Upper lobe of right lung (tissue), 1 donor: Measurements from ENCODE around the gene ACO1. TPM values are rescaled to one million over a fixed set of nuclear protein-coding genes. Genes with fewer than 3 reads are reported as not detected.
A peak's percentile ranks its signal among the peaks of the same experiment; 100 is the strongest.

Experiments
- ATAC-seq: fragments of 200-7000 bp; cut with Tn5 transposase; one replicate; pipeline ENCODE4 v1.9.1; 2020; ENCODE audit warnings: mild to moderate bottlenecking, moderate library complexity
- DNase-seq: peaks from one replicate; pipeline ENCODE4 v3.0.0-alpha.2; 2020
- H3K27ac ChIP-seq: fragments of 200-600 bp; one replicate; pipeline ENCODE4 v1.8.0; 2022
- H3K27me3 ChIP-seq: fragments of 200-600 bp; one replicate; pipeline ENCODE4 v1.8.0; 2022; ENCODE audit warnings: mild to moderate bottlenecking
- H3K36me3 ChIP-seq: fragments of 200-600 bp; one replicate; pipeline ENCODE4 v1.8.0; 2022
- H3K4me1 ChIP-seq: fragments of 200-600 bp; one replicate; pipeline ENCODE4 v1.8.0; 2022
- H3K4me3 ChIP-seq: fragments of 200-600 bp; one replicate; pipeline ENCODE4 v1.8.0; 2022; ENCODE audit warnings: mild to moderate bottlenecking
- H3K9me3 ChIP-seq: fragments of 200-600 bp; one replicate; pipeline ENCODE4 v1.8.0; 2022
- CTCF ChIP-seq: fragments of 200-600 bp; IDR thresholded peaks from one replicate; pipeline ENCODE4 v1.8.0; 2022; ENCODE audit warnings: antibody characterized with exemption
- intact Hi-C: fragments of 100-400 bp; cut with DNase I; formaldehyde crosslinking; loops from one replicate; pipeline ENCODE4 v1.11.0; 2022
- total RNA-seq: library from RNA; stranded (reverse); fragmentation: NEBNext Ultra II Directional; extraction: Animal tissue kit (Norgen Biotek cat#: 25700); gene quantifications from one replicate; pipeline ENCODE4 v1.2.1, GENCODE V29; 2021
- donor health status: DM: no; HTN: yes; CAD: no; lungs with severe emphysema.

The ACO1 gene
- total RNA-seq, 1 donor from 2014 or later: 32.9 TPM

GRCh38 chr9:32378496-32378895 is 5.9 kb upstream of the ACO1 start:
- Histone ChIP-seq H3K9me3 (no peaks in the 10 kb centered on the region), H3K4me3 (no peak overlapping the region), H3K36me3 (no peaks in the 10 kb centered on the region), H3K4me1 (peaks cover 10% of the 10 kb centered on the region), H3K27me3 (no peaks in the 10 kb centered on the region), H3K27ac (no peak overlapping the region)
- DNase-seq (no peak), ATAC-seq (peak; percentile 88)
- peak; percentile 83 for TF ChIP-seq CTCF
- intact Hi-C loops: loop anchor here (5.0 to 10.0 kb wide), 2 partner anchors 204 to 596 kb away; no protein-coding TSS in a partner anchor

- no peaks in the 10 kb centered on the region for H3K9me3 ChIP-seq
- intact Hi-C loops: loop anchor here (5.0 to 10.0 kb wide), 2 partner anchors 203 to 596 kb away; no protein-coding TSS in a partner anchor
- H3K4me1 ChIP-seq: peaks cover 13% of the 10 kb centered on the region
- H3K27ac ChIP-seq: no peak overlapping the region
- H3K4me3 ChIP-seq: no peak overlapping the region
- H3K36me3 ChIP-seq: no peaks in the 10 kb centered on the region
- peak; percentile 82 for TF ChIP-seq CTCF
- no peaks in the 10 kb centered on the region for H3K27me3 ChIP-seq
- ATAC-seq (peak; percentile 90), DNase-seq (no peak)
These were observed 5.3 kb upstream of the ACO1 start for GRCh38 chr9:32378993-32379729.

- no peak for DNase-seq
- Histone ChIP-seq H3K27ac (no peak overlapping the region), H3K36me3 (no peaks in the 10 kb centered on the region), H3K9me3 (no peaks in the 10 kb centered on the region), H3K27me3 (no peaks in the 10 kb centered on the region), H3K4me1 (peaks cover 20% of the 10 kb centered on the region), H3K4me3 (no peak overlapping the region)
- no peak for ATAC-seq
- intact Hi-C loops: no loop called here
- no peak for TF ChIP-seq CTCF
These were observed 3.5 kb upstream of the ACO1 start for GRCh38 chr9:32380944-32381343.

- no peak for TF ChIP-seq CTCF
- Histone ChIP-seq H3K4me1 (peaks cover 25% of the 10 kb centered on the region), H3K4me3 (peak overlapping the region; percentile 95), H3K36me3 (no peaks in the 10 kb centered on the region), H3K9me3 (no peaks in the 10 kb centered on the region), H3K27ac (no peak overlapping the region), H3K27me3 (no peaks in the 10 kb centered on the region)
- intact Hi-C loops: no loop called here
- DNase-seq (no peak), ATAC-seq (no peak)
These were observed 1.7 kb upstream of the ACO1 start for GRCh38 chr9:32382565-32383320.

GRCh38 chr9:32384002-32384363 is 460 bp upstream of the ACO1 start:
- Histone ChIP-seq H3K4me1 (peaks cover 21% of the 10 kb centered on the region), H3K4me3 (peak overlapping the region; percentile 95), H3K27ac (peak overlapping the region; percentile 90), H3K36me3 (no peaks in the 10 kb centered on the region), H3K9me3 (no peaks in the 10 kb centered on the region), H3K27me3 (no peaks in the 10 kb centered on the region)
- intact Hi-C loops: no loop called here
- ATAC-seq (no peak), DNase-seq (no peak)
- TF ChIP-seq CTCF: no peak
